ENCODE results near the gene ADCK1. TPM values are rescaled to one million over a fixed set of nuclear protein-coding genes. Genes with fewer than 3 reads are reported as not detected.

ADCK1 gene
- total and polyA plus RNA-seq, 8 donors, result 0.58 to 39.1 (median 4.0) TPM

- TF ChIP-seq EP300 (IDR thresholded peaks at IDR 0.05) (no peak), POLR2A (IDR thresholded peaks at IDR 0.05) (no peak), POLR2AphosphoS5 (IDR thresholded peaks at IDR 0.05) (no peak), CTCF (IDR thresholded peaks at IDR 0.05) (no peak)
- 42 to 72% (median 50%) methylated on average over 6 of the region's 6 CpGs for WGBS, 5 donors
- intact Hi-C loops (cut with DNase I; ENCODE audit: low total_unique reads), result loop anchor here (10.0 kb wide), 1 partner anchor 701 kb away; no protein-coding TSS in a partner anchor
- Histone ChIP-seq H3K9me3 (no peaks in the 10 kb centered on the region), H3K27ac (no peak overlapping the region), H3K27me3 (no peaks in the 10 kb centered on the region), H3K36me3 (peaks cover 0 to 14% (median under 1%) of the 10 kb centered on the region in 4 donors), H3K4me1 (peaks cover 0 to 12% (median 4%) of the 10 kb centered on the region in 4 donors), H3K4me3 (no peak overlapping the region)
- no peak for DNase-seq
These were observed 64.2 kb downstream of the ADCK1 start for GRCh38 chr14:77864085-77864484.

GRCh38 chr14:77864580-77864979, 64.7 kb downstream of the ADCK1 start:
- intact Hi-C loops (cut with DNase I; ENCODE audit: low total_unique reads), result loop anchor here (10.0 kb wide), 1 partner anchor 700 kb away; no protein-coding TSS in a partner anchor

GRCh38 chr14:77865455-77865854, 65.5 kb downstream of the ADCK1 start:
- Histone ChIP-seq H3K4me3 (no peak overlapping the region), H3K36me3 (peaks cover 0 to 8% (median 0%) of the 10 kb centered on the region in 4 donors), H3K27ac (no peak overlapping the region), H3K27me3 (no peaks in the 10 kb centered on the region), H3K4me1 (peaks cover 0 to 12% (median 4%) of the 10 kb centered on the region in 4 donors), H3K9me3 (no peaks in the 10 kb centered on the region)
- TF ChIP-seq POLR2A (IDR thresholded peaks at IDR 0.05), result no peak
- TF ChIP-seq EP300 (IDR thresholded peaks at IDR 0.05), result no peak
- intact Hi-C loops (cut with DNase I; ENCODE audit: low total_unique reads), result loop anchor here (10.0 kb wide), 1 partner anchor 699 kb away; no protein-coding TSS in a partner anchor
- WGBS, 5 donors, result 92 to 99% (median 96%) methylated on average over 6 of the region's 6 CpGs
- DNase-seq, result no peak

More at GRCh38 chr14:77864580-77864979, 64.7 kb downstream of the ADCK1 start:
- Histone ChIP-seq H3K36me3 (peaks cover 0 to 9% (median 0%) of the 10 kb centered on the region in 4 donors), H3K9me3 (no peaks in the 10 kb centered on the region), H3K27ac (no peak overlapping the region), H3K4me1 (peaks cover 0 to 12% (median 4%) of the 10 kb centered on the region in 4 donors), H3K4me3 (no peak overlapping the region), H3K27me3 (no peaks in the 10 kb centered on the region)
- DNase-seq, result no peak
- TF ChIP-seq POLR2A (IDR thresholded peaks at IDR 0.05) (no peak), EP300 (IDR thresholded peaks at IDR 0.05) (no peak), POLR2AphosphoS5 (IDR thresholded peaks at IDR 0.05) (no peak), CTCF (IDR thresholded peaks at IDR 0.05) (no peak)
- WGBS, 5 donors, result 84 to 100% (median 89%) methylated on average over 1 of the region's 1 CpG

- no peak overlapping the region for H3K27ac ChIP-seq
- DNase-seq, result no peak
- intact Hi-C loops (cut with DNase I; ENCODE audit: low total_unique reads), result loop anchor here (10.0 kb wide), 1 partner anchor 698 kb away; no protein-coding TSS in a partner anchor
- H3K4me1 ChIP-seq, result peaks cover 0 to 12% (median 4%) of the 10 kb centered on the region in 4 donors
- H3K4me3 ChIP-seq, result no peak overlapping the region
- H3K27me3 ChIP-seq, result no peaks in the 10 kb centered on the region
- H3K9me3 ChIP-seq, result no peaks in the 10 kb centered on the region
- no peaks in the 10 kb centered on the region for H3K36me3 ChIP-seq
- WGBS, 5 donors, result 90 to 98% (median 96%) methylated on average over 3 of the region's 3 CpGs
- TF ChIP-seq POLR2AphosphoS5 (IDR thresholded peaks at IDR 0.05), result no peak
- TF ChIP-seq EP300 (IDR thresholded peaks at IDR 0.05), result no peak
- TF ChIP-seq CTCF (IDR thresholded peaks at IDR 0.05), result no peak
- no peak for TF ChIP-seq POLR2A (IDR thresholded peaks at IDR 0.05)
These were observed 67.0 kb downstream of the ADCK1 start for GRCh38 chr14:77866932-77867331.

GRCh38 chr14:77867476-77867875, 67.6 kb downstream of the ADCK1 start:
- Histone ChIP-seq H3K4me1 (peaks cover 0 to 14% (median 4%) of the 10 kb centered on the region in 4 donors), H3K36me3 (no peaks in the 10 kb centered on the region), H3K27me3 (no peaks in the 10 kb centered on the region), H3K4me3 (no peak overlapping the region), H3K9me3 (no peaks in the 10 kb centered on the region), H3K27ac (no peak overlapping the region)
- WGBS, 5 donors, result 74 to 92% (median 85%) methylated on average over 6 to 7 of the region's 7 CpGs
- intact Hi-C loops (cut with DNase I; ENCODE audit: low total_unique reads), result loop anchor here (10.0 kb wide), 1 partner anchor 697 kb away; no protein-coding TSS in a partner anchor
- no peak for DNase-seq
- TF ChIP-seq CTCF (IDR thresholded peaks at IDR 0.05) (no peak), POLR2AphosphoS5 (IDR thresholded peaks at IDR 0.05) (no peak), EP300 (IDR thresholded peaks at IDR 0.05) (no peak), POLR2A (IDR thresholded peaks at IDR 0.05) (no peak)
